Stimulated activated CD4-positive, alpha-beta T cell treated with anti-CD3 and anti-CD28 coated beads, Interleukin-2, amount 100 ng/mL, for 4 hours (primary cell): ENCODE results near the gene DHRSX.
"Not testable (repeated sequence)": the region's sequence is repeated elsewhere in the genome, so short reads cannot be mapped to it uniquely, and the experiment has no call there.

Experiments used
- DNase-seq: peaks from one replicate; pipeline ENCODE4 v3.0.0-alpha.2; 2020; ENCODE audit warnings: low read depth

Gene DHRSX

DNA sequence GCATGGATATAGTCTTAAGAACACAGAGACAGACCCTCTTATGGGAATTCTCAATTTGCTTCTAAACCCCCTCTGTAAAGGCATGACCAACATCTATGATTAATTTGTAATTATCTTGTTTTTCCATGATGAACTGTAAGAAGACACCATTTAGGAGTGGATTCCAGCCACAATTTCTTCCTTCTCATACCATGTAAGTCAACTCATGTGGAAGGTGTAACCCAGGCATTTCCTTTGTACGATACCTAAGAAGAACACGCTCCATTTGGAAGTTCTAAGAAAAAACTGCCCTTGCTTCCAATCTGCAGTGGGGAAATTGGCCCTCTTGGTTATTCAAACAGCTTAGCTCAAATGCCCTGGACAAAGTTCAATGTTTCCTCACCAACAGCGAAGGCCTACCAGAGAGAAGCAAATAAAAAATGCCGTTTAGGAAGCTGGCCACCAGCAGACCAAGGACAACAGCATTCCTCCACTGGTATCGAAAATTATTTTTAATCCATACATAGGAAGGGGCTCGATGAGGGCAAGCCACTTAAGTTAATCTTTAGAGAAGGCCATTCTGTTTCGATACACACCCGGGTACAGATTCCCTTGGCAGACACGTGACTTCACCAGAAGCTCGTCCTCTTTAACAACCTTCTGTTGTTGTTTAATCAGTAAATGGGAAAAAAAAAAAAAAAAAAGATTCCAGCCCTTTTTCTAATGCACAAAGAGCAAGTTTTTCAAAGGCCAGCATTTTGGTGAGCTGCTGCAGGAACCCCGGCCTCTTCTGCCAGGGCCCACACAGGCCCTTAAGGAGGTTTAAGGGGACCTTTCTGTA, 2.6 kb downstream of the DHRSX start:
- DNase-seq, result no peak

DNA sequence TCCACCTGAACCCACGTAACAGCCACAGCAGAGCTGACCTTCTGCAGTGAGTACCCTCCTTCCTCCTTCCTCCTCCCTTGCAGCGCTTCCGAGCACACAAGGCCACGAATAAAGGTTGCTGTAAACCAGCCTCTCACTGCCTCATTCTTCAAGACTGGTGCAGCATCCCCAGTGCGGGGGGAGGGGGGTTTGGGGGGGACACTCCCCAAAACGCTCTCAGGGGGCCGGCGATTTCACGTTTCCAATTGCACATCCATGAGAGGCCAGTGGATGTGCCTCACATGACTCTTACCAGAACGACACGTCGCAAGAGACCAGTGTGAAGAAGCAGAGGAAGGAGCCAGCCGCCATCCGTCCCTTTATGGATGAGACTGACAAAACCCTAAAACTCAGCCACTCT, 5.2 kb downstream of the DHRSX start:
- DNase-seq, result no peak

DNA sequence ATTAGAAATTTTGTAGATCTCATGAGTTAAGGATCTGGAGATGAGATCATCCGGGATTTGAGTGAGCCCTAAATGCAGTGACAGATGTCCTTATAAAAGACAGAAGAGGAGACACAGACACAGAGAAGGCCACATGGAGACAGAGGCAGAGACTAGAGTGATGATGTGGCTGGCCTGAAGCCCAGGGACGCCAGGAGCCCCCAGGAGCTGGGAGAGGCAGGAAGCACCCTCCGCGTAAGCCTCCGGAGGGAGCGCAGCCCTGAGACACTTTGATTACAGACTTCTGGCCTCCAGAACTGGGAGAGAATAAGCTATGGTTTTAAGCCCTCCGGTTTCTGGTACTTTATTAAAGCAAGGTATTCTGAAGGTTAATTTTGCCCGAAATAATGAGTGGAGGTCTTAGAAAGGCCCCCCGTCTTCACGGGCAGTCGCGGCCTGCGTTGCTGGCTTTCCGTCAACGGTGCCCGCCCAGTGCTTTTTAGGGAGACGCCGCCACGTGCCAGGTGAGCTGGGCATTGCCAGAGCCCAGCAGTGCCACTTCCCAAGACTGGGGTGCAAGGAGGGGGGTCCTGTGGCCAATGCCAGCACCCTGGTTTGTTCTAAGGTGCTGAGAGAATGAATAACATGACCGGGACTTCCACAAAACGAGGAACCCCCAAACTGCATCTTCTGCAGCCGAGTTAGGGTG, 8.1 kb downstream of the DHRSX start:
- DNase-seq, result no peak

DNA sequence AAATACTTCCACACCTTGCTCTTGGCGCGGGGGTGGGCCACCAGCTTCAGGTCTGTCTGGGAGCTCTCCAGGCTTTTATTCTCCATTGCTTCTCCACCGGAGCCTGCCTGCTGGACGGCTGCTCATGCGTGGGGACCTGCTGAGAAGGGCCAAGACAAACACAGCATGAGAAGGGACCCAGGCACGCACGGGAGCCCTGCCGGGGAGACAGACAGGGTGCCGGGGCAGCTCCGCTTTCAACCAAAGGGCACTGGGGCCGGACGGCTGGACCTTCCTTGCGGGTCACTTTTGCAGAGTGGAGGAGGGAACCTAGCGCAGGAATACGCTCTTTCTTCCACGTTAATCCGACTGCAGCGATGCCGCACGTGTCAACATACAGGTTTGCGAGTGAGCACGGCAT, 10.1 kb downstream of the DHRSX start:
- no peak for DNase-seq

DNA sequence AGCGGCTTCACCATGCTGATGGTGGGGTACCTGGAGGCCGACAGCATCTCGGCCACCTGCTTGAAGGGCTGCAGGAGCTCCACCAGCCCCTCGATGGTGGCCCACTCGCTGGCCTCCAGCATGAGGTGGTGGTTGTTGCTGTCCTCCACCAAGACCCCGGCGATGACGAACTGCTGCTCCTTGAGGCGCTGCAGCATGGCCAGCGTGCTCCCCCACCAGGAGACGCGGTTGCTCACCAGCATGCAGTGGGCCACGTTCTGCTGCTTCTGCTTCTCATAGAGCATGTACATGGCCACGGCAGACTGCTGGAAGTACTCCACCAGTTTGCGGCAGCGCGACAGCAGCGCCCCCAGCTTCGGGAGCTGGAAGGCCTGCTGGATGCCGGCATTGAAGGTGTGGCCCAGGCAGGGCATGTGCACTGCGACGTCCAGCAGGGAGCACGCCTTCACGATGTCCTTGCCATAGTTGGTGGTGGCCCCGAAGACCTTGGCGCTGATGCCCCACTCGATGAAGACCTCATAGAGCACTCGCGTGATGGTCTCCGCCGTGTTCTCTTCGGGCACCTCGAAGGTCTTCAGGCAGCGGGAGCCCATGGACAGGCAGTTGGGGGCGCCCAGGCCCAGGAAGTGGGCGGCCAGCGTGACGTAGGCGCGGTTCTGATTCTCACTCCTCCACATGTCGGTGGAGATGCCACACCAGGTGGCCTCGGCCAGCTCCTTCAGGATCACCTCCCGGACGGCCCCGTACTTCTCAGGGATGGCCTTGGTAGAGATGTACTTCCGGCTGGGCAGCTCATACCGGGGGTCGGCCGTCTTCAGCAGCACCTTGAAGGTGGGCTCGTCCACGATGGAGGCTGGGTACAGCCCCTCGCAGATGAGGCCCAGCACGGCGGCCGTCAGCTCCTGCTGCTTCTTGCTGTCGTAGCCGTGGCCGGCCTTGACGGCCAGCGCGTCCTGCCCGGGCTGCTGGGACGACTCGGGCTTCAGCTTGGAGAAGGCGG, 11.0 kb downstream of the DHRSX start:
- no peak for DNase-seq

DNA sequence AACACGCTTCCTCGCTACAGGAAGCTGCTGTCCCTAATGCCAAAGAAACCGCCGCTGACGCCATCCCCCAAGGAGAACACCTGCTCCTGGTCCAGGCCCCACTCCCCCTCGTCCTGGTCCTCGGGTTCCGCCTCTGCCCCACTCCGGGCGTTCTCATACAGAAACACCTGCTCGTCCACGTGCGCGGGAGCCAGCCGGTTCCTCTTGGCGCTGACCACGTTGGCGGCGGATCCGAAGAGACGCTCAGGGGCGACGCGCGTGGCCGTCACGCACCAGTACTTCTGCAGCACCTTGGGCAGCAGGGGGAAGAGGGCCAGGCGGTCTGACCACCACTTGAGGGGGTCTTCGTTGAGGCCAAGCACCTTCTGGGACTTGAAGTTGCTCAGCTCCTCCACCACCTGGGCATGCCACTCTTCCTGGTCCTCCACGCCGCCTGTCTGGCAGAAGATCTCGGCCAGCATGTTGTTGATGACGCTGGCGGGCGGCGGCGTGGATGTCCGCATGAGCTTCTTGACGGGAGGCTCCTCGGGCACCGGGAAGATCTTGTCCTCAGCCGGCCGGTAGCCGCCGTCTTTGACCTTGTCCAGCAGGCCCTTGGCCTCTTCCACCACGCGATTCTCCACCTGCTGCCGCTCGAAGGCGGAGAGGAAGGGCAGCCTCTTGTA, 12.0 kb downstream of the DHRSX start:
- no peak for DNase-seq

DNA sequence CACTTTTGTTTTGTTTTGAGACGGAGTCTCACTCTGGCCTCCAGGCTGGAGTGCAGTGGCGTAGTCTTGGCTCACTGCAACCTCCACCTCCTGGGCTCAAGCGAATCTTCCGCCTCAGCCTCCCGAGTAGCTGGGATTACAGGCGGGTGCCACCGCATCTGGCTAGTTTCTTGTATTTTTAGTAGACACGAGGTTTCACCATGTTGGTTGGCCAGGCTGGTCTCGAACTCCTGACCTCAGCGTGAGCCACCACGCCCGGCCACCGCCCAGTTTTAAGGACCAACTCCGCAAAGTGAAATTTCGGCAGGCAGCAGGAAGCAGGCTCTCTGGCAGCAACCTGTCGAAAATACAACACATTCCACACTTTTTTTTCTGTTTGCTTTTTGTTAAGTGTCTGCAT, 13.4 kb downstream of the DHRSX start:
- DNase-seq, result no peak

DNA sequence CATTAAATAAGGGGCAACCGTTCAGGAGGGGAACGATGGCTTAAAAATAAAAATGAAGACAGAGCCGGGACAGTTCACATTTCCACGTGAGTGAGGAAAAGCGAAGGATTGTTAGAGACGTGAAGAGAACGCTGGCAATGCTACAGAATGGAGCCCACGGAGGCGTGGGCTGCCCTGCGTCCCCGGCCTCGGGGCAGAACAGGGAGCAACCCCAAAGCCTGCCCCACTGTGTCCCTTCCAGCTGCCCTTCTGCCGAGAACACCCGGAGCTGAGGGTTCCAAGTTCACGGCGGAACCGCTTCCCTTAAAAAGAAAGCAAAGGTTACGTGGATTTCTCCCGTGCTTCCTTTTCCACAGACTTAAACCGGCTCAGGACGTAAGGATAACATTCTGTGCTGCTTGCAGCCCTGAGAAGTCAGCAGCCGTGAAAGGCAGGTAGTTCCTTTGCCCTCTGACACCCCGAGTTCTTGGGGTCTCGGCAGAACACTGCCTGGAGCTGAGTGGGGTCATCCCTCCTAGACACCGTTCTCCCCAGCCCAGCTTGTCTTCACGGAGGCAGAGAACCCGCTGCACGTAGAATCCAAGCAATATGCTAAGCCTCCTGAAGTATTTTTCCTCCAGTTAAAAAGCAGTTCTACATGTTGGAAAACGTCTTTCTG, 14.2 kb downstream of the DHRSX start:
- no peak for DNase-seq

DNA sequence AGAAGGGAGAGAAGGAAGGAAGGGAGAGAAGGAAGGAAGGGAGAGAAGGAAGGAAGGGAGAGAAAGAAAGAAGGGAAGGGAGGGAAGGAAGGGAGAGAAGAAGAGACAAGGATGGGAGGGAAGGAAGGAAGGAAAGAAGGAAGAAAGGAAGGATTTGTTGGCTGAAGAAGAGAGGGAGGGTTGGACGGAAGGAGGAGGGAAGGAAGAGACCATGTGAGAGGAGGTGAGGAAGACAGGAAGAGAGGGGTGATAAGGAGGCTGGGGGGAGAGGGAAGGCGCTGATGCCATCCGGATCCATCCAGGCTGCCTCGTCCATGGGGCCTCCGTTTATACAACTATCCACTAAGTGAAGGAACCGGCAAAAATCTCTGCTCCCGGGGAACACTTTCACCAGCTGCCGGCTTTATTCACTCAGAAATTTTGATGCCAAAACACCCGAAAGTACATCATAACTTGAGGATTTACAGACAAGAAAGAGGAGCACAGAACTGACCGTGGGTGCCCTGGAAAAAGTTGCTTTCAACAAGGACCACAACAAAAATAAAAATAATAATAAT, 14.9 kb downstream of the DHRSX start:
- no peak for DNase-seq

DNA sequence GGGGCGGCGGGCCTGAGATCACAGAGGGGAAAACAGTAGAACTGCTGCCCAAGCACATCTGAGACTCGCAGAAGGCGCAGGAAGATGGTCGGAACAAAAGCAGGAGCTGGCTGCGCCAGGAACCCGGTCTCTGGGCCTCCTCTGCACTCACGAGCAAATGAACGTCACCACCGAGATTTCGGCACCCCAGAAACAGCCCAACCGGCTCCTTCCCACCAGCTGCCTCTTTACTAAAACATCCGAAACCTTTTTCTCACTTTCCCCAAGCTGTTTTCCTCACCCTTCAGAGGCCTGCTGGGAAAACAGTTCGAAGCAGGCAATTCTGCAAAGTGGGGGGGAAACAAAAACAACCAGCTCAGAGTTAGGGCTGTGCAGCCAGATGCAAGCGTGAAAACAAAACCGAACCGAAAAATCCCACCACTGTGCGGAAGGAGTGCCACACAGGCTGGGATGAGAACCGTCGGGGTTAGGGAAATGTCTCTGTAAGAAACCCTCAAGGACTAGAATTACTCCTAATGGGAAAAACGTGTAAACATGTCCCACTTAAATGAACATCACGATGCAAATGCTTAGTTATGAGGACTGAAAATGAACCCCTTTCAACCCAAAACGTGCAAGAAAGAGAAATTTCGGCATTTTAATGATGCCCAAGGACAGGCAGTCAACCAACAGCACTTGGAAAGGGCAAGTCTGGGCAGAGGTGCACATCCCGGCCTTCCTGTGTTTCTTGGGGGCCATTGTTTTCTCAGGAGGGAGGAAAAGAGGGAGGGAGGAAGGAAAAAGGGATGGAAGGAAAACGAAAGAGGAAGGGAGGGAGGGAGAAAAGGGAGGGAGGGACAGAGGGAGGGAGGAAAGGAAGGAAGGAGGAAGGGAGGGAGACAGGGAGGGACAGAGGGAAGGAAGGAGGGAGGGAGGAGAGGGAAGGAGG, 15.8 kb downstream of the DHRSX start:
- no peak for DNase-seq

DNA sequence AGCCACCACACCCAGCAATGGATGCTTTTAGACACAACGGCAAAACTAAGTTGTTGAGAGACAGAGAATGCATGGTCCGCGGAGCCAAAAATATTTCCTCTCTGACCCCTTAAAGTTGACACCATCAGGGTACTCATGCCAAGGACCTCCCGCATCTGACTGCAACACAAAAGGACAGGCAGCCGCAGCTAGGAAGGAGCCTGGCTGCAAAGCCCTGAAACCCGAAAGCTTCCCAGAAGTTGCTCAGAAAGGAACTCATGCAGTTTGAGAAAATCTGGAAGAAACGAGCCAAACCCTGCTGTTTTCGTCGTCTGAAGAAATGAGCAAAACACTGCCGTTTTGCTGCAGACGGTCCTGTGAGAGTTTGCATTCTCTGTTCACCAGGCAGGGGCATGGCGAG, 16.5 kb downstream of the DHRSX start:
- no peak for DNase-seq

DNA sequence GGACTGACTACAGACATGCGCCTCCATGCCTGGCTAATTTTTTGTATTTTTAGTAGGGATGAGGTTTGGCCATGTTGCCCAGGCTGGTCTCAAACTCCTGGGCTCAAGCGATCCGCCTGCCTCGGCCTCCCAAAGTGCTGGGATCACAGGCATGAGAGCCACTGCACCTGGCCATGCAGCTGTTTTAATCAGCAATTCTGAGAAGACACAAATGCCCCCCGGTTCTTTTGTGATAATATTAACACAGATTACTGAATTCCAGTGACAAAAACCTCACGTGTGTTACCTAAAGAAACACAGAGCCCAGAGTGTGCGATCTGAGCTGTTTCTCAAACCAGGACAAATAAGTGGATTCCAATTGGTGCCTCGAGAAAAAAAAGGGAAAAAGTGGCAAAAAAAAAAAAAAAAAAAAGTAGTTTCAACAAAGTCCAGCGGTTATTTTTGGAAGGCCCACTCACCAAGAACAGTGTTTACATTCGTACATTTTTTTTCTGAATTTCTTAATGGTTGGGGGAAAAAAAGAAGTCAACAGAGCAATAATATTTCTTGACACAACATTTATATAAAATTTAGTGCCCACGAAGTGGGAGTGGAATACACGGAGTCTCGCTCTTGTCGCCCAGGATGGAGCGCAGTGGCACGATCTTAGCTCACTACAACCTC, 17.2 kb downstream of the DHRSX start:
- DNase-seq, result no peak

DNA sequence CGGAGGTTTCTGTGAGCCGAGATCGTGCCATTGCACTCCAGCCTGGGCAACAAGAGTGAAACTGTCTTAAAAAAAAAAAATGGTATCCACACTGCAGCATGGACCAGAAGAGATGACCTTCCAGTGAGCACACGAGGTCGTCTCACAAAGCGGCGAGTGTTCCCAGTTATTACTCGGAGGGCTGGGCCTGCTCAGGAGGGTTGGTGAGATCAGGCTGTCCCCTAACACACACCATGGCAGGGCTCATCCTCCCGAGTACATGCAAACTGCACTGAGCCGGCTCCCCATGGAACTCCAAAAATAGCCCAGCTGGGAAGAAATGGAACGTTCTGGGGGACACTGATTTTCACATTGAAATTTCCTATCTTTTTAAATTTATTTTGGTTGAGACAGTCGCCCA, 19.2 kb downstream of the DHRSX start:
- DNase-seq, result not testable (repeated sequence)

DNA sequence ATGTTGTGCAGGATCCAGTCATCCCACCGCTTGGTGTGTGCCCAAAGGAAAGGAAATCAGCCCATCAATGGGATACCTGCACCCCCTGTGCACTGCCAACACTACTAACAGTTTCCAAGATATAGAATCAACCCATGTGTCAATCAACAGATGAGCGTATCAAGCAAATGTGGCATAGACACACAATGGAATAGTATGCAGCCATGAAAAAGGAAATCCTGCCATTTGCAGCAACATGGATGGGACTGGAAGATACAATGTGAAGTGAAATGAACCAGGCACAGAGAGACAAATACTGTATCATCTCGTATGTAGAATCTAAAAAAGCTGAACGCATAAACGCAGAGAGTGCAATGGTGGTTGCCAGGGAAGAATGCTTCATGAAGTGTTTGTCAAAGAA, 20.8 kb downstream of the DHRSX start:
- not testable (repeated sequence) for DNase-seq

DNA sequence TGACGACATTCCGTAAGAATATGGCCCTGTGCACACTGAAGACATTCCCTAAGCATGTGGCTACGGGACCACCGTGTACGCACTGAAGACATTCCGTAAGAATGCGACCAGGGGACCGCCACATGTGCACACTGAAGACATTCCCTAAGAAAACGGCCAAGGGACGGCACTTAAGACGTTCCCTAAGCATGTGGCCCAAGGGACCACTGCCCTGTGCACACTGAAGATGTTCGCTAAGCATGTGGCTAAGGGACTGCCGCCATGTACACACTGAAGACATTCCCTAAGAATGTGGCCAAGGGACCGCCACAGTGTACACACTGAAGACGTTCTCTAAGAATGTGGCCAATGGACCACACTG, 21.4 kb downstream of the DHRSX start:
- no peak for DNase-seq

DNA sequence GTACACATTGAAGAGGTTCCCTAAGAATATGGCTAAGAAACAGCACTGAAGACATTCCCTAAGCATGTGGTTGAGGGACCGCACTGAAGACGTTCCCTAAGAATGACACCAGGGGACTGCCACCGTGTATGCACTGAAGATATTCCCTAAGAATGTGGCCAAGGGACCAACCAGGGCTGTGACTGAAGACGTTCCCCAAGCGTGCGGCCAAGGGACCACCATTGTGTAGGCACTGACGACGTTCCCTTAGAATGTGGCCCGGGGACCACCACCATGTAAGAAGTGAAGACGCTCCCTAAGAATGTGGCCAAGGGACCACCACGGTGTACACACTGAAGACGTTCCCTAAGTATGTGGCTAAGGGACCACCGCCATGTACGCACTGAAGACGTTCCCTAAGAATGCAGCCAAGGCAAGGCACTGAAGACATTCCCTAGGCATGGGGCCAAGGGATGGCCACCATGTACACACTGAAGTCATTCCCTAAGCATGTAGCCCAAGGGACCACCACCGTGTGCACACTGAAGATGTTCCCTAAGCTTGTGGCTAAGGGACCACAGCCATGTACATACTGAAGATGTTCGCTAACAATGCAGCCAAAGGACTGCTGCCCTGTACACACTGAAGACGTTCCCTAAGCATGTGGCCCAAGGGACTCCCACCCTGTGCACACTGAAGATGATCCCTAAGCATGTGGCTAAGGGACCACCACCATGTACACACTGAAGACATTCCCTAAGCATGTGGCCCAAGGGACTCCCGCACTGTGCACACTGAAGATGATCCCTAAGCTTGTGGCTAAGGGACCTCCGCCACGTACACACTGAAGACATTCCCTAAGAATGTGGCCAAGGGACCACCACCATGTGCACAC, 22.0 kb downstream of the DHRSX start:
- DNase-seq, result no peak

DNA sequence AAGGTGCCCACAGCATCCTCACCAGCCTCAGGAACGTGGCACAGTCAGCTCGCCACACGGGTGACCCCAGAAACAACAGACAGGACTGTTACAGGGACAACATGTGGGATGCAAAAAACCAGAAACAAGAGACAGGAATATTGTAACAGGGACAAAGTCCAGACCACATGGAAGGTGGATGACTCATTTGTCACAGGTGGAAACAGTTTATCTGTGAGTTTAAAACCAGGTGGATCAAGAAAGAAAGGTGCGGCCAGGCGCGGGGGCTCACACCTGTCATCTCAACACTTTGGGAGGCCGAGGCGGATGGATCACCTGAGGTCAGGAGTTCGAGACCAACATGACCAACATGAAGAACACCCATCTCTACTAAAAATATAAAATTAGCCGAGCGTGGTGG, 23.5 kb downstream of the DHRSX start:
- not testable (repeated sequence) for DNase-seq

DNA sequence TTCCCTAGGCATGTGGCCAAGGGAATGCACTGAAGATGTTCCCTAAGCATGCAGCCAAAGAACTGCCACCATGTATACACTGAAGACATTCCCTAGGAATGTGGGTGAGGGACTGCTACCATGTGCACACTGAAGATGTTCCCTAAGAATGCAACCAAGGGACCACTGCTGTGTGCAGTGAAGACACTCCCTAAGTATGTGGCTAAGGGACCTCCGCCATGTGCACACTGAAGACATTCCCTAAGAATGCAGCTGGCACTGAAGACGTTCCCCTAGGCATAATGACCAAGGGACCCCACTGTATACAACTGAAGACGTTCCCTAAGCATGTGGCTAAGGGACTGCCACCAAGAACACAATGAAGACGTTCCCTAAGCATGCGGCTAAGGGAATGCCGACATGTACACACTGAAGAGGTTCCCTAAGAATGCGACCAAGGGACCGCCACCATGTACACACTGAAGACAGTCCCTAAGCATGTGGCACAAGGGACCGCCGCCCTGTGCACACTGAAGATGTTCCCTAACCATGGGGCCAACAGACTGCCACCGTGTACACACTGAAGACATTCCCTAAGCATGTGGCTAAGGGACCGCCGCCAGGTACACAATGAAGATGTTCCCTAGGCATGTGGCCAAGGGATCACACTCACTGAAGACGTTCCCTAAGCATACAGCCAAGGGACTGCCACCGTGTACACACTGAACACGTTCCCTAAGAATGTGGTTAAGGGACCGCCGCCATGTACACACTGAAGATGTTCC, 25.6 kb downstream of the DHRSX start:
- no peak for DNase-seq
